ENCODE results near the gene KLHDC1.
A peak's percentile ranks its signal among the peaks of the same experiment; 100 is the strongest.

The KLHDC1 gene

DNA sequence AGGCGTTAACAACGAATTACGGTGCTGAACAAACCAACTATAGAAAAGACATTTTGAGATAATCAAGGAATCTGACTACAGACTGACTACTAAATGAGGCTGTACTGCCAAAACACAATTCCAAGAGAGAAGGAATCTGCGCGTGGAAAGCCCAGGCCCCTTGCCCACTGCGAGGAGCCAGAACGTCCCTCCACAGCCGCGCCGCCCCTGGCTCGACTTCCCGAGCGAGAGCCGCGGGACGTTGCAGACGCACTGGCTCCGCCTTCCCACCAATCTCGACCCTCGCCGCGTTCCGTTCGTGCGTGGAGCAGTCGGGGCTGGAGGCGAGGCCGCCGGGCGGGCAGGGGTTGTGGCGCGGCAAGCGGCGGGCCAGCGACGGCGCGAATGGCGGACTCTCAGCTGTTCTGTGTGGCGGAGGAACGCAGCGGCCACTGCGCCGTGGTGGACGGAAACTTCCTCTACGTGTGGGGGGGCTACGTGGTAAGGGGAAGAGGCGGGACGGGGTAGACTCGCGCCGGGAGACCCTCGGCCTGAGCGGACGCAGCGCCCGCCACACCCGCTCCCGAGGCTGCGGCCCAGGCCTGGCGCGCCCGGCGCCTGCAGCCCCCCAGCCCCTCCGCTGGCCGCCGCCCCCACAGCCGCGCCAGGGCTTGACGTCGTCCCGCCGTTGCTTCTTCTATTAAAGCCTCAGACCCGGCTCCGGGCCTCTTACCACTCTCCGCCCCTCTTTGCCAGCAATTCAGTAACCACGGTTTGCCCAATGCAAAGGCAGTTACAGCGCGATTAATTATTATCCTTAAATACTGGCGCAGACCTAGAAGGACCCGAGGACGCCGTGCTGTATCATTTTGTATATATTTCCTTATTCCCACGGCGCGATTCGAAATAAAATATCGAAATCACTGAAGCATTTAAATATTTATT lies at the start of gene KLHDC1 (continued):
- TF ChIP-seq, protein P1, sequence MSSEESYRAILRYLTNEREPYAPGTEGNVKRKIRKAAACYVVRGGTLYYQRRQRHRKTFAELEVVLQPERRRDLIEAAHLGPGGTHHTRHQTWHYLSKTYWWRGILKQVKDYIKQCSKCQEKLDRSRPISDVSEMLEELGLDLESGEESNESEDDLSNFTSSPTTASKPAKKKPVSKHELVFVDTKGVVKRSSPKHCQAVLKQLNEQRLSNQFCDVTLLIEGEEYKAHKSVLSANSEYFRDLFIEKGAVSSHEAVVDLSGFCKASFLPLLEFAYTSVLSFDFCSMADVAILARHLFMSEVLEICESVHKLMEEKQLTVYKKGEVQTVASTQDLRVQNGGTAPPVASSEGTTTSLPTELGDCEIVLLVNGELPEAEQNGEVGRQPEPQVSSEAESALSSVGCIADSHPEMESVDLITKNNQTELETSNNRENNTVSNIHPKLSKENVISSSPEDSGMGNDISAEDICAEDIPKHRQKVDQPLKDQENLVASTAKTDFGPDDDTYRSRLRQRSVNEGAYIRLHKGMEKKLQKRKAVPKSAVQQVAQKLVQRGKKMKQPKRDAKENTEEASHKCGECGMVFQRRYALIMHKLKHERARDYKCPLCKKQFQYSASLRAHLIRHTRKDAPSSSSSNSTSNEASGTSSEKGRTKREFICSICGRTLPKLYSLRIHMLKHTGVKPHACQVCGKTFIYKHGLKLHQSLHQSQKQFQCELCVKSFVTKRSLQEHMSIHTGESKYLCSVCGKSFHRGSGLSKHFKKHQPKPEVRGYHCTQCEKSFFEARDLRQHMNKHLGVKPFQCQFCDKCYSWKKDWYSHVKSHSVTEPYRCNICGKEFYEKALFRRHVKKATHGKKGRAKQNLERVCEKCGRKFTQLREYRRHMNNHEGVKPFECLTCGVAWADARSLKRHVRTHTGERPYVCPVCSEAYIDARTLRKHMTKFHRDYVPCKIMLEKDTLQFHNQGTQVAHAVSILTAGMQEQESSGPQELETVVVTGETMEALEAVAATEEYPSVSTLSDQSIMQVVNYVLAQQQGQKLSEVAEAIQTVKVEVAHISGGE (tag by site-specific recombination; conservative IDR thresholded peaks at IDR 0.05; ENCODE audit: low read depth) = no peak; the same call in 1 of the 2 replicates
- TF ChIP-seq MYNN (tag by site-specific recombination; IDR thresholded peaks at IDR 0.05; ENCODE audit: borderline replicate concordance) = no peak
- TF ChIP-seq SP3 (tag by site-specific recombination; IDR thresholded peaks at IDR 0.05) = peak; percentile 31; the same call in 1 of the 2 replicates
- TF ChIP-seq ZNF843 (tag by site-specific recombination; IDR thresholded peaks at IDR 0.05) = no peak
- no peak for TF ChIP-seq ZNF157 (tag by site-specific recombination; IDR thresholded peaks at IDR 0.05)
- TF ChIP-seq KLF8 (tag by site-specific recombination; IDR thresholded peaks at IDR 0.05) = no peak
- no peak for TF ChIP-seq ZNF146 (tag by site-specific recombination; IDR thresholded peaks at IDR 0.05)
- no peak for TF ChIP-seq HIC1 (tag by site-specific recombination; IDR thresholded peaks at IDR 0.05)
- peak; percentile 33; the same call in 1 of the 2 replicates for TF ChIP-seq SP2 (tag by site-specific recombination; IDR thresholded peaks at IDR 0.05)
- TF ChIP-seq, protein P2, sequence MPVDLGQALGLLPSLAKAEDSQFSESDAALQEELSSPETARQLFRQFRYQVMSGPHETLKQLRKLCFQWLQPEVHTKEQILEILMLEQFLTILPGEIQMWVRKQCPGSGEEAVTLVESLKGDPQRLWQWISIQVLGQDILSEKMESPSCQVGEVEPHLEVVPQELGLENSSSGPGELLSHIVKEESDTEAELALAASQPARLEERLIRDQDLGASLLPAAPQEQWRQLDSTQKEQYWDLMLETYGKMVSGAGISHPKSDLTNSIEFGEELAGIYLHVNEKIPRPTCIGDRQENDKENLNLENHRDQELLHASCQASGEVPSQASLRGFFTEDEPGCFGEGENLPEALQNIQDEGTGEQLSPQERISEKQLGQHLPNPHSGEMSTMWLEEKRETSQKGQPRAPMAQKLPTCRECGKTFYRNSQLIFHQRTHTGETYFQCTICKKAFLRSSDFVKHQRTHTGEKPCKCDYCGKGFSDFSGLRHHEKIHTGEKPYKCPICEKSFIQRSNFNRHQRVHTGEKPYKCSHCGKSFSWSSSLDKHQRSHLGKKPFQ (tag by site-specific recombination; IDR thresholded peaks at IDR 0.05) = no peak
- no peak for TF ChIP-seq ZNF302 (tag by site-specific recombination; IDR thresholded peaks at IDR 0.05; ENCODE audit: low read depth)
- TF ChIP-seq ZNF366 (tag by site-specific recombination; conservative IDR thresholded peaks at IDR 0.05) = 0 out of 2 replicates have a peak, but pooled peaks have one; percentile 22
- TF ChIP-seq ZBTB49 (tag by site-specific recombination; IDR thresholded peaks at IDR 0.05; ENCODE audit: low read depth) = no peak
- TF ChIP-seq SCRT1 (tag by site-specific recombination; IDR thresholded peaks at IDR 0.05; ENCODE audit: borderline replicate concordance) = no peak
- TF ChIP-seq ELK4 (IDR thresholded peaks at IDR 0.05; ENCODE audit: borderline replicate concordance, low read depth, low read length) = no peak
- no peak for TF ChIP-seq IKZF3 (tag by site-specific recombination; IDR thresholded peaks at IDR 0.05)
- no peak for TF ChIP-seq ZNF354C (tag by site-specific recombination; IDR thresholded peaks at IDR 0.05; ENCODE audit: borderline replicate concordance, low read depth)
- TF ChIP-seq EGR2 (tag by site-specific recombination; IDR thresholded peaks at IDR 0.05; ENCODE audit: low read depth) = no peak
- TF ChIP-seq ZNF404 (tag by site-specific recombination; IDR thresholded peaks at IDR 0.05) = no peak
- no peak for TF ChIP-seq ZNF426 (tag by site-specific recombination; IDR thresholded peaks at IDR 0.05)
- no peak for TF ChIP-seq ZNF132 (tag by site-specific recombination; IDR thresholded peaks at IDR 0.05; ENCODE audit: borderline replicate concordance)
- no peak for TF ChIP-seq ZNF571 (tag by site-specific recombination; IDR thresholded peaks at IDR 0.05)
- no peak for TF ChIP-seq OSR2 (tag by site-specific recombination; IDR thresholded peaks at IDR 0.05)
- peak; percentile 50; the same call in 1 of the 2 replicates for TF ChIP-seq GLIS2 (tag by site-specific recombination; IDR thresholded peaks at IDR 0.05)
- no peak for TF ChIP-seq ZNF121 (tag by site-specific recombination; IDR thresholded peaks at IDR 0.05)
- TF ChIP-seq ZNF16 (tag by site-specific recombination; IDR thresholded peaks at IDR 0.05; ENCODE audit: low read depth) = no peak
- TF ChIP-seq ZNF707 (tag by site-specific recombination; IDR thresholded peaks at IDR 0.05) = no peak
- no peak for TF ChIP-seq ZNF114 (tag by site-specific recombination; IDR thresholded peaks at IDR 0.05)

Measured in HEK293 (cell line).